K562 (cell line): Measurements from ENCODE around the gene PHF1. TPM values are rescaled to one million over a fixed set of nuclear protein-coding genes. Genes with fewer than 3 reads are reported as not detected.

Source experiments
- ARID3B ChIP-seq: fragments of 250-450 bp; sonication (Bioruptor Pico); IDR thresholded peaks from 2 replicates; pipeline ENCODE4 v1.4.0; 2020; ENCODE audit warnings: borderline replicate concordance
- E2F5 ChIP-seq: sonication (generic); formaldehyde crosslinking; IDR thresholded peaks from 2 replicates; pipeline ENCODE4 v1.8.0; 2022; ENCODE audit warnings: mild to moderate bottlenecking, missing genetic modification reagents
- MGA ChIP-seq: fragments of 450-650 bp; IDR thresholded peaks from 2 replicates; pipeline ENCODE4 v1.6.1; 2016; ENCODE audit warnings: mild to moderate bottlenecking, moderate library complexity
- NCOA6 ChIP-seq: fragments of 450-650 bp; IDR thresholded peaks from 2 replicates; pipeline ENCODE4 v1.6.1; 2017; ENCODE audit warnings: mild to moderate bottlenecking
- OTX1 ChIP-seq: fragments of 450-650 bp; formaldehyde crosslinking; IDR thresholded peaks from 2 replicates; pipeline ENCODE4 v1.4.0; 2022; ENCODE audit warnings: mild to moderate bottlenecking
- PCBP1 ChIP-seq: fragments of 200-400 bp; formaldehyde crosslinking; IDR thresholded peaks from 2 replicates; pipeline ENCODE4 v1.6.1; 2018; ENCODE audit warnings: mild to moderate bottlenecking, low read depth, low read length; ENCODE audit not compliant: poor library complexity, severe bottlenecking
- PURB ChIP-seq: sonication (generic); formaldehyde crosslinking; IDR thresholded peaks from 2 replicates; pipeline ENCODE4 v1.9.0; 2021; ENCODE audit warnings: low read depth, mild to moderate bottlenecking, missing genetic modification reagents
- SMAD1 ChIP-seq: fragments of 150-350 bp; IDR thresholded peaks from 2 replicates; pipeline ENCODE4 v1.6.1; 2014; ENCODE audit warnings: low read length, low read depth; ENCODE audit not compliant: partially characterized antibody
- ZNF217 ChIP-seq: sonication (generic); formaldehyde crosslinking; IDR thresholded peaks from 2 replicates; pipeline ENCODE4 v1.8.0; 2022; ENCODE audit warnings: mild to moderate bottlenecking, missing genetic modification reagents
- ZNF395 ChIP-seq: fragments of 200-800 bp; sonication (Bioruptor generic); IDR thresholded peaks from 2 replicates; pipeline ENCODE4 v1.6.1; 2017; ENCODE audit warnings: missing genetic modification characterization, missing compliant biosample characterization
- polyA plus RNA-seq, 8 experiments: library from polyadenylated mRNA; depleted of rRNA in 4 of 8; stranded (reverse) in 5 of 8; unstranded in 3 of 8; fragments of >200 nt; fragmentation: Nextera tagmentation in 2 of 8; fragmentation: Illumina TruSeq in 1 of 8; extraction: Ambion mirVana in 2 of 8; extraction: Trizol in 1 of 8; gene quantifications; 2 replicates each; pipeline versions ENCODE4 v1.2.1 to v1.2.3, GENCODE V29; 2011 to 2014; ENCODE audit warnings: inconsistent platforms in 1 of 8, missing spikeins in 1 of 8
- total RNA-seq, 7 experiments: library from RNA; depleted of rRNA in 6 of 7; stranded (reverse); fragments of >200 nt in 6 of 7; fragmentation: Illumina TruSeq in 2 of 7; extraction: Trizol in 2 of 7; gene quantifications; 2 replicates each; pipeline versions ENCODE4 v1.2.1 to v1.2.3, GENCODE V29; 2011 to 2021; ENCODE audit warnings: low replicate concordance in 1 of 7

PHF1 gene
- total and polyA plus RNA-seq, 9 of the 15 experiments (the other 6 are each of a cell fraction or from before 2014, with no cell fraction given), result 3.7 to 64.2 (median 33.7) TPM

GRCh38 chr6:33428966-33429749 lies 18.3 kb downstream of the PHF1 start (continued):
- TF ChIP-seq MGA (no peak), ZNF217 (CRISPR knock-in tag) (no peak), NCOA6 (no peak), E2F5 (CRISPR knock-in tag) (no peak), PCBP1 (no peak), ZNF395 (CRISPR knock-in tag) (no peak), PURB (CRISPR knock-in tag) (no peak), SMAD1 (no peak), OTX1 (CRISPR knock-in tag) (peak; percentile 17; the same call in 1 of the 2 replicates), ARID3B (CRISPR knock-in tag) (no peak)
